ENCODE results near the gene ATP8B4.
A peak's percentile ranks its signal among the peaks of the same experiment; 100 is the strongest.
"Not testable (repeated sequence)": the region's sequence is repeated elsewhere in the genome, so short reads cannot be mapped to it uniquely, and the experiment has no call there.

The ATP8B4 gene

GRCh38 chr15:50119063-50120040, at the start of gene ATP8B4:
Gene ATP8B4 (minus strand): TSS chr15:50119233. CDS start chr15:50106966, 12,267 bp downstream.
- DNase-seq, result no peak

DNA sequence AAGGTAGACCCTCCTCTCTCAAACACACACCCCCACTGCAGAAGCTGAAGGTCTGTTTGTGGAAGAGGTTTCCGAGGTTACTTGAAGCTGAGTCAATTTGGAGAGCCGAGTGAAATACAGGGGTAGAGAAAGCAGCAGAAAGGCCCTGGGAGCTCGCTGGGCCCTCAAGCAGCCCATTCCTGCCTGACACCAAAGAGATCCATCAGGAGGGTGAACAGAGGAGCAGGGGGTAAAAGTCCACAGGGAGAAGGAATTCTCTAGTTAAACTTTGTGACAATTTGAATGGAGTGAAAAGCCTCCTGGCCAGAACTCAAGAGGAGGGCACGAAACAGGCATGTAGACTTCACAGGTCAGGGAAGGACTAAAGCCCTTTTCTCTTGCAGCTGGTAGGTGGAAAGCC, 49.3 kb upstream of the ATP8B4 start:
- DNase-seq, result no peak

DNA sequence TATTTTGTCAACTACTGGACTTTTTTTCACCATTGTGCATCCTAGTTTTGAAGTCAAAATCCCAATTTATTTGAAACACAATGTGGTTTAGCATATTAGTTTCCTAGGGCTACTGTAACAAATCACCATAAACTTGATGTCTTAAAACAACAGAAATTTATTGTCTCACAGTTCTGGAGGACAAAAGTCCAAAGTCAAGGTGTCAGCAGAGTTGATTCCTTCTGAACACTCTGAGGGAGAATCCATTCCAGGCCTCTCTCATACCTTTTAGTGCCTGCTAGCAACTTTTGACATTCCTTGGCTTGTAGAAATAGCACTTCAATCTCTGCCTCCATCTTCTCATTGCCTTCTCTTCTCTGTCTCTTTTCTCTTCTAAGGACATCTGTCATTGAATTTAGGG, 48.1 kb upstream of the ATP8B4 start:
- DNase-seq, result no peak

DNA sequence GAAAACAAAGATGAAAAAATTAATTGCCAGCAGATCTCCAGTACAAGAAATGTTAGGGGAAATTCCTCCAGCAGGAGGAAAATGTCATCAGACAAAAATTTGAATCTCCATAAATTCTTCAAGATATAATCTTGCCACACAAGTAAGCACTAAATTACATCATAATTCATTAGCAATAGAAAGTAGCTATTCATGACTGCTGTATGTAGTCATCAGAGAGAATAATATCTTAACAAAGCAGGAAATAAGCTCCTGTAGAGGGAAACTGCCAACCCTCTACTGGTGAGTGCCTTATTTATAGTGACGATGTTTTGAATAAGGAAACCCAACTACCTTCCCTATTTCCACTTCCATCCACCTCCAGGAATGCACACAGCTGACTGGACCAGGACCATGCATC, 47.2 kb upstream of the ATP8B4 start:
- DNase-seq, result no peak

- DNase-seq, result no peak
These were observed 45.4 kb upstream of the ATP8B4 start for GRCh38 chr15:50164458-50164857.

- no peak for DNase-seq
These were observed 44.8 kb upstream of the ATP8B4 start for GRCh38 chr15:50163719-50164410.

GRCh38 chr15:50162969-50163718, 44.1 kb upstream of the ATP8B4 start:
- DNase-seq, result no peak

DNA sequence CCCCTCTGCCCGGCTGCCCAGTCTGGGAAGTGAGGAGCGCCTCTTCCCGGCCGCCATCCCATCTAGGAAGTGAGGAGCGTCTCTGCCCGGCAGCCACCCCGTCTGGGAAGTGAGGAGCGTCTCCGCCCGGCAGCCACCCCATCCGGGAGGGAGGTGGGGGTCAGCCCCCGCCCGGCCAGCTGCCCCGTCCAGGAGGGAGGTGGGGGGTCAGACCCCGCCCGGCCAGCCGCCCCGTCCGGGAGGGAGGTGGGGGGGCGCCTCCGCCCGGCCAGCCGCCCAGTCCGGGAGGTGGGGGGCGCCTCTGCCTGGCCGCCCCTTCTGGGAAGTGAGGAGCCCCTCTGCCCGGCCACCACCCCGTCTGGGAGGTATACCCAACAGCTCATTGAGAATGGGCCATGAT, 39.2 kb upstream of the ATP8B4 start:
- DNase-seq, result not testable (repeated sequence)

DNA sequence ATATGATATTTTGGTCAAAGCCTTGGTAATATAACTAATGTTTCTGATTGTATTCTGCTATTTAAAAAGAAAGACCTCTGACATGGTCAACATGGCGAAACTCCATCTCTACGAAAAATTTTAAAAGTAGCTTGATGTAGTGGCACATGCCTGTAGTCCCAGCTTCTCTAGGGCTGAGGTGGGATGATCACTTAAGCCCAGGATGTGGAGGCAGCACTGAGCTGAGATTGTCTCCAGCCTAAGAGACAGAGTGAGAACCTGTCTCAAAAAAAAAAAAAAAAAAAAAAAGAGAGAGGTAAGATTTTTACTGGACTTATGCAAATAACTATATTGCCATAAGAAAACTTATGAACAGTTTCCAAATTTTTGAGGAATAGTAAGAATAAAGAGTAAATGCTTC, 32.4 kb upstream of the ATP8B4 start:
- DNase-seq, result no peak

DNA sequence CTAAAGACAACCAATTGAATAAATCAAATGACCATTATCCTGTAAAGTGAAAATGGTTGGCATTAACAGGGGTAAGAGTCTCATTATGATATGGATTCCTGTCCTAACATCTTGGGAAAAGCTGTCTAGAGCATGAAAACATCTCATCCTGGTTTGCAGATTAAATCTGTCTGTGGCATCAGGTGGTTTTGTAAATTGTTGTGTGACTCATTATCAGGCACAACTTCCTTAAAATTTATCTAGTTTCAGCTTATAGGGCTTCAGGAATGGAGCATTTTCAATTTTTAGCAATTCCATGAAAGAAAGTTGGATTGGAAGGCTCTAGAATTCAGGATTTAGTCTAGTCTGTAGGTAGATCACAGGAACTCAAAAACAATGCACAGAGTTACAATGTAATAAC, 31.8 kb upstream of the ATP8B4 start:
- no peak for DNase-seq

DNA sequence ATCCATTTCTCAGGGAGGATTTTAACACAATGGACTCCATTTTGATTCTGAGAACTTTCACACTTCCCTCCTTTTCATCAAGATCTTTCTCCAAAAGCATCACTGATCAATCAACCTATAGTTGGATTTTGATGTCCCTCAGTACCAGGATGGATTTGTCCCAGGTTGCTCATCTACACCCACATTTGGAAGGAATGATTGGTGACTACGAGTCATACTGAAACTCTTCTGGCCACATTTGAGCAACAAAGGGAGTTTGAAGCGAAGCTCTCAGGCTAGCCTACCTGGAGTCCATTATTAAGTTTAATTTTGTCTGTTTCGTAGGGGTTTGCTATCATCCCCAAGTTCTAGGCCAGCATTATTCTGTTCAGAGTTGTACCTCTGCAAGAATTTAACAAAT, 31.3 kb upstream of the ATP8B4 start:
- no peak for DNase-seq

GRCh38 chr15:50149090-50149489, 30.1 kb upstream of the ATP8B4 start:
- no peak for DNase-seq

DNA sequence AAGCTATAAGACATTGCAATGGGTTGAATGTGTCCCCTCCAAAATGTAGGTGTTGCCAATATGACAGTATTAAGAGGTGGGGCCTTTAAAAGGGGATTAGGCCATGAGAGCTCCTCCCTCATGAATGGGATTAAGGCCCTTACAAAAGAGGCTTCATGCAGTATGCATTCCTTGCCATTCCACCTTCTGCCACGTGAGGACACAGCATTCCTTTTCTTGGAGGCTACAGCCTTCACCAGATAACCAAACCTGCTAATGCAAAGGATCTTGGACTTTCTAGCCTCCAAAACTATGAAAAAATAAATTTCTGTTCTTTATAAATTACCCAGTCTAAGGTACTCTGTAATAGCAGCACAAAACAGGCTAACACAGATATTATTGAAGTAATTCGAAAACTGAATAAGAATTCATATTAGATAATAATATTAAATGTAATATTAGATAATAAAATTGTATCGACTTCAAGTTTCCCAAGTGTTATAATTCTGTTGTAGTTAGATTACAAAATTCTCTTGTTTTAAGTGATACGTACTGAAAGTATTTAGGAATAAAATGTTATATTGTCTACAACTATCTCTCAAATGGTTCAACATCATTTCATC, 29.4 kb upstream of the ATP8B4 start:
- no peak for DNase-seq

DNA sequence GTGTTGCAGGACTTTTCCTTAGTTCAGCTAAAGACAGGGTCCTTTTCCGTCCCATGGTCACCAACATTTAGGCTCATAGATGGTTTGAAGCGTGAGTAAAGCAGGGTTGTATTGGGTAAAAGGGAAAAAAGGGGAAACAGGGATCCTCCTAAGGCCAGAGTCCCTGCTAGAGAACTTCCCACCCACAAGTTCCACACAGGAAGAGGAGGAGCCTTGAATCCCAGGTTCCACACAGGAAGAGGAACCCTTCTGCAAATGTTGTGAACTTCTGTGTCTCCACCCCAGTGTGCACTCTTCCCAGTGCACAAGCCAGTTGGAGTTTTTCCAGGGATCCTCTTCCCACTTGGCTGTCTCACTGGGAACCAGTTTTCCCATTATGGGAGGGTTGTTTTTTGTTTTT, 27.6 kb upstream of the ATP8B4 start:
- no peak for DNase-seq

DNA sequence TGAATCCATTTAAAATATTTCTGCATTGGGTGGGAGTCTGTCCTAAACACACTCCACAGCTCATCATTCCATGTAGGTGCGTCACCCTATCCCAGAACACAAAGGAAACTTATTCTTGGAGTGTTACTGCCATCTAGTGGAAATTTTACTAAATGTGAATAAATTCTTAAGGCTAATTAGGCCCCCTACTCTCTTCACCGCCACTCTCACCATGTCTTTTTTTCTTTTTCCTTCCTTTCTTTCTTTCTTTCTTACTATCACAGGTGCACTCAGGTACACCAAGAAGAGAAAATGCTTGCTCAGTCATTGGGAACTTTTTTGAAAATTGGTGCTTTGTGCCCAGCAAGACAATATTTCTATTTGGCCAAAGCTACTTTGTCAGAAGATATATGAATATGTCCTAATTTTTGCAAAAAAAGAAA, 26.4 kb upstream of the ATP8B4 start:
- peak; percentile 70 for DNase-seq

DNA sequence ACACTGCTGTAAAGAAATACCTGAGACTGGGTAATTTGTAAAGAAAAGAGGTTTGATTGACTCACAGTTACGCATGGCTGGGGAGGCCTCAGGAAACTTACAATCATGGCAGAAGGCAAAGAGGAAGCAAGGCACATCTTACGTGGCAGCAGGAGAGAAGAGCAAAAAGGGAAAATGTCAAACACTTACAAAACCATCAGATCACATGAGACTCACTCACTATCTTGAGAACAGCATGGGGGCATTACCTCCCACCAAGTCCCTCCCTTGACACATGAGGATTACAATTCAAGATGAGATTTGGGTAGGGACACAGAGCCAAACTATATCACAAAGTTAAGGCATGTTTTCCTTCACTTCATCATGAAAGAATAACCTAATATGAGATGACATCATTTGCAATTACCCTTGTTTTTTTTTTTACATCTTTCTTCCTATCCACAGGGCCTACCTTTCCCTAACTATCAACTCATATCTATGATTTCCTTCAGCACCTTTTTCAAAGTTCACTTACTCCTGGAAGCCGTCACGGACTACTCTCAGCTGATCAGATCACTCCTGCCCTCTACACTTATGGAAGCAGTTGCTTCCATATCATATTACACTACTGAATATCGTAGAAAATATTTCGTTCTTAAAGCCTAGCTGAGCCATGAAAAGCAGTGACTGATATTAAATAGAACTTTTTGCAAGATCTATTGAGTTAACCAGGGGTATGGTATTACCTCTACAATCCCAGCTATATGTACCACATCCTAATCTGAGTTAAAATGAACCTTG, 25.5 kb upstream of the ATP8B4 start:
- no peak for DNase-seq

GRCh38 chr15:50143255-50143860, 24.3 kb upstream of the ATP8B4 start:
- no peak for DNase-seq

DNA sequence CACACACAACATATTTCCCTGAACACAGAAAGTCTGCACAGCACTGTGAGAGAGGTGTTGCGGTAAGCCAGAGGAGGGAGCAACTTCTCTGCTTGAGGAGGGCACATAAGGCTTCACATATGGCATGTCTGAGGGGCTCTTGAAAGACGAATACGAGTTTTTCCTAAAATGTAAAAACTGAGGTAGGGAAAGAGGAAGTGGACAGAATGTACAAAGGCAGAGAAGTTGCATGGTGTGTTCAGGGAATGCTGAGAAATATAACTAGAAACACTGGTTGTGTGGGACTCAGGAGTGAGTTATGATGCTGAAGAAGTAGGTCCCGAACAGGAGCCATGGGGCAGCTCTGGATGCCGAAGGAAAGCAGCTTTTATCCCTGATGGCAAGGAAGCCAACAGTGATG, 22.8 kb upstream of the ATP8B4 start:
- no peak for DNase-seq

DNA sequence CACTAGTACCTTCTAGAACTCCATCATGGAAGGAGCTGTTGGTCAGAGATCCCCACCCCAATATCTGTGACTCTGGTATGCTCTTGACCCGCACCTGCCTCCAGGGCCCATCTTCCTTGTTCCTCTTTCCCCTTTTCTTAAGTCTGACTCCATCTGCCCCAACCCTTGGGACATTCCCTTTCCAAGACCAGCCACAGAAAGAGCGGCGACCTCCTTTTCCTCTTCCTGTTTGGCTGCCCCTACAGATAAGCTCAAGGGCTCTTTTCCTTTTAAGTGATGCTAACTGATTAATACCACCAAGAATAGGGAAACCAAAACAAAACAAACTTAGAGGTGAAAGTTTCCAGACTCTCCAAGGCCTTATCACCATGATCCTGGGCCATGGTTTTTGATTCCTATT, 21.9 kb upstream of the ATP8B4 start:
- no peak for DNase-seq

- DNase-seq, result no peak
These were observed 21.1 kb upstream of the ATP8B4 start for GRCh38 chr15:50140098-50140497.

DNA sequence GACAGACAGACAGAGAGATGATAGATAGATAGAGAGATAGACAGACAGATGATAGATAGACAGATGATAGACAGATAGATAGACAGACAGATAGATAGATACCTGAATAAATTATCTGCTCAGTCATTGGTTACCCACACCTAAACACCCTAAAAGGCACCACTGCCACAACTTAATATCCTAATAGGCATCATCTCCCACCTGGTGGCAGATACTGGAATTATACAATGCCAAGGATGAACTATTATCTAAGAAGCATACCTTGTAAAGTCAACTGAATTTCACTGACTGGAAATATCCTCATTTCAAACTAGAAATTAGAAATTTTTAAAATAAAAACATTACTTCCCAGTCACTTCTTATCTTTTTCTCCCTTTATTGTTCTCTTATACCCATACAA, 19.4 kb upstream of the ATP8B4 start:
- DNase-seq, result no peak

- DNase-seq, result no peak
These were observed 18.9 kb upstream of the ATP8B4 start for GRCh38 chr15:50137893-50138292.
